Activated CD4-positive, CD25-positive, alpha-beta regulatory T cell treated with anti-CD3 and anti-CD28 coated beads, Interleukin-2, amount 50 U/mL, for 16 hours (primary cell): ENCODE data around the gene GRIK1.

Source experiments
- DNase-seq: peaks from one replicate; pipeline ENCODE4 v3.0.0-alpha.2; 2020; ENCODE audit warnings: low read depth, low spot score

GRIK1 gene

GRCh38 chr21:29909571-29909970 is 30.2 kb downstream of the GRIK1 start:
- no peak for DNase-seq

- DNase-seq: no peak
Measured at GRCh38 chr21:29904359-29905282, 35.2 kb downstream of the GRIK1 start.

- DNase-seq: no peak
Measured at GRCh38 chr21:29896884-29897283, 42.9 kb downstream of the GRIK1 start.

- no peak for DNase-seq
Measured at GRCh38 chr21:29893687-29894086, 46.1 kb downstream of the GRIK1 start.

- DNase-seq: no peak
Measured at GRCh38 chr21:29892379-29892778, 47.4 kb downstream of the GRIK1 start.

- no peak for DNase-seq
Measured at GRCh38 chr21:29888437-29888836, 51.4 kb downstream of the GRIK1 start.

GRCh38 chr21:29887313-29888009 is 52.3 kb downstream of the GRIK1 start:
- DNase-seq: no peak

GRCh38 chr21:29885491-29885890 is 54.3 kb downstream of the GRIK1 start:
- no peak for DNase-seq

- no peak for DNase-seq
Measured at GRCh38 chr21:29875873-29876272, 63.9 kb downstream of the GRIK1 start.

GRCh38 chr21:29875036-29875716 is 64.6 kb downstream of the GRIK1 start:
- no peak for DNase-seq

GRCh38 chr21:29873908-29874307 is 65.9 kb downstream of the GRIK1 start:
- DNase-seq: no peak

- DNase-seq: no peak
Measured at GRCh38 chr21:29870814-29871213, 69.0 kb downstream of the GRIK1 start.

- DNase-seq: no peak
Measured at GRCh38 chr21:29867796-29868195, 72.0 kb downstream of the GRIK1 start.

GRCh38 chr21:29860346-29860745 is 79.5 kb downstream of the GRIK1 start:
- no peak for DNase-seq

- DNase-seq: no peak
Measured at GRCh38 chr21:29857150-29857549, 82.6 kb downstream of the GRIK1 start.

GRCh38 chr21:29854795-29855194 is 85.0 kb downstream of the GRIK1 start:
- no peak for DNase-seq

GRCh38 chr21:29851611-29852010 is 88.2 kb downstream of the GRIK1 start:
- no peak for DNase-seq

GRCh38 chr21:29849735-29850176 is 90.0 kb downstream of the GRIK1 start:
- no peak for DNase-seq

- DNase-seq: no peak
Measured at GRCh38 chr21:29843804-29844203, 96.0 kb downstream of the GRIK1 start.

- no peak for DNase-seq
Measured at GRCh38 chr21:29834617-29835016, 105.2 kb downstream of the GRIK1 start.

GRCh38 chr21:29832217-29832616 is 107.6 kb downstream of the GRIK1 start:
- no peak for DNase-seq

GRCh38 chr21:29829564-29830275 is 110.1 kb downstream of the GRIK1 start:
- DNase-seq: no peak
